SIG-M5 treated with dmso at 0.1 percent for 504 hours (cell line): ENCODE results near the gene TIAL1.
"Not testable (repeated sequence)": the region's sequence is repeated elsewhere in the genome, so short reads cannot be mapped to it uniquely, and the experiment has no call there.

Experiments used
- DNase-seq: peaks from one replicate; lab custom pipeline; 2025; ENCODE audit not compliant: unreplicated experiment; lab: John Stamatoyannopoulos, UW

The TIAL1 gene

GRCh38 chr10:119614686-119615085 lies 17.9 kb upstream of the TIAL1 start:
- DNase-seq = no peak

- no peak for DNase-seq
Measured at GRCh38 chr10:119613741-119614140, 17.0 kb upstream of the TIAL1 start.

- DNase-seq = no peak
Measured at GRCh38 chr10:119611433-119611832, 14.7 kb upstream of the TIAL1 start.

- no peak for DNase-seq
Measured at GRCh38 chr10:119609516-119609915, 12.8 kb upstream of the TIAL1 start.

- peak; percentile 27 for DNase-seq
Measured at GRCh38 chr10:119608316-119609155, 11.8 kb upstream of the TIAL1 start.

GRCh38 chr10:119604468-119604867 lies 7.7 kb upstream of the TIAL1 start:
- DNase-seq = no peak

GRCh38 chr10:119602241-119603095 lies 5.7 kb upstream of the TIAL1 start:
- DNase-seq = peak; percentile 15

- DNase-seq = no peak
Measured at GRCh38 chr10:119598397-119598796, 1.6 kb upstream of the TIAL1 start.

GRCh38 chr10:119597405-119598186 lies 832 bp upstream of the TIAL1 start:
- no peak for DNase-seq

GRCh38 chr10:119595676-119596515 lies 868 bp downstream of the TIAL1 start:
- peak; percentile 28 for DNase-seq

GRCh38 chr10:119595134-119595675 lies 1.6 kb downstream of the TIAL1 start:
- no peak for DNase-seq

GRCh38 chr10:119588071-119588470 lies 8.7 kb downstream of the TIAL1 start:
- no peak for DNase-seq

GRCh38 chr10:119578355-119578754 lies 18.4 kb downstream of the TIAL1 start:
- DNase-seq = no peak

- no peak for DNase-seq
Measured at GRCh38 chr10:119575991-119576390, 20.8 kb downstream of the TIAL1 start.

- DNase-seq = no peak
Measured at GRCh38 chr10:119575506-119575905, 21.3 kb downstream of the TIAL1 start.

GRCh38 chr10:119567978-119568377 lies 28.8 kb downstream of the TIAL1 start:
- no peak for DNase-seq

GRCh38 chr10:119562097-119562496 lies 34.7 kb downstream of the TIAL1 start:
- no peak for DNase-seq

GRCh38 chr10:119559511-119559910 lies 37.3 kb downstream of the TIAL1 start:
- DNase-seq = not testable (repeated sequence)

GRCh38 chr10:119556081-119556480 lies 40.7 kb downstream of the TIAL1 start:
- not testable (repeated sequence) for DNase-seq

- no peak for DNase-seq
Measured at GRCh38 chr10:119555178-119555784, 41.5 kb downstream of the TIAL1 start.
